ENCODE measurements around the gene NIT1. TPM values are rescaled to one million over a fixed set of nuclear protein-coding genes. Genes with fewer than 3 reads are reported as not detected.

The NIT1 gene
- total and polyA plus RNA-seq, 2 of the 13 experiments (the other 11 are each of a cell fraction or from before 2014, with no cell fraction given), result 22.7 to 31.0 TPM

GRCh38 chr1:161165742-161166668 lies 48.1 kb downstream of the NIT1 start, which contains the start of gene PPOX (continued):
- TF ChIP-seq GMEB2 (CRISPR knock-in tag; IDR thresholded peaks at IDR 0.05; ENCODE audit: low read depth) (no peak), ZNF629 (CRISPR knock-in tag; conservative IDR thresholded peaks at IDR 0.05) (no peak), MED13 (CRISPR knock-in tag; IDR thresholded peaks at IDR 0.05) (no peak), KMT2B (CRISPR knock-in tag; IDR thresholded peaks at IDR 0.05) (peak; percentile 40; the same call in 1 of the 2 replicates), MXI1 (IDR thresholded peaks at IDR 0.05; ENCODE audit: borderline replicate concordance, low read depth, low read length) (peak; percentile 71; the same call in 1 of the 3 replicates), KDM5A (IDR thresholded peaks at IDR 0.05; ENCODE audit: borderline replicate concordance, low read length) (no peak; the same call in 1 of the 2 replicates), HNRNPL (IDR thresholded peaks at IDR 0.05; ENCODE audit: low read depth, low read length) (no peak), NBN (conservative IDR thresholded peaks at IDR 0.05) (no peak), ZNF562 (CRISPR knock-in tag; IDR thresholded peaks at IDR 0.05; ENCODE audit: borderline replicate concordance) (no peak), THRA (CRISPR knock-in tag; IDR thresholded peaks at IDR 0.05; ENCODE audit: borderline replicate concordance) (no peak), MAX (IDR thresholded peaks at IDR 0.05) (peak; percentile 72; the same call in 1 of the 2 replicates), DMTF1 (CRISPR knock-in tag; IDR thresholded peaks at IDR 0.05) (peak; percentile 99; the same call in 1 of the 2 replicates), E2F5 (CRISPR knock-in tag; conservative IDR thresholded peaks at IDR 0.05) (no peak), ARNT (IDR thresholded peaks at IDR 0.05) (no peak), CREB3 (CRISPR knock-in tag; IDR thresholded peaks at IDR 0.05) (no peak), NR0B2 (CRISPR knock-in tag; IDR thresholded peaks at IDR 0.05) (no peak), FOXA1 (IDR thresholded peaks at IDR 0.05) (no peak), FOXA1 (CRISPR knock-in tag; IDR thresholded peaks at IDR 0.05) (peak; percentile 65), ZNF180 (CRISPR knock-in tag; IDR thresholded peaks at IDR 0.05; ENCODE audit: borderline replicate concordance, low read depth) (no peak), HNF4G (IDR thresholded peaks at IDR 0.05; ENCODE audit: borderline replicate concordance, low read depth, low read length) (no peak; the same call in 1 of the 2 replicates), HNF4G (CRISPR knock-in tag; IDR thresholded peaks at IDR 0.05; ENCODE audit: borderline replicate concordance, low read depth) (no peak), ZFP82 (CRISPR knock-in tag; IDR thresholded peaks at IDR 0.05; ENCODE audit: borderline replicate concordance) (0 out of 2 replicates have a peak, but pooled peaks have one; percentile 40)
